GM18909 (cell line): Measurements from ENCODE around the gene CILP.
"Not testable (repeated sequence)": the region's sequence is repeated elsewhere in the genome, so short reads cannot be mapped to it uniquely, and the experiment has no call there.

Experiments used
- ATAC-seq: cut with Tn5 transposase; IDR thresholded peaks from one replicate; pipeline ENCODE4 v1.9.1; 2021; ENCODE audit warnings: mild to moderate bottlenecking; ENCODE audit not compliant: unreplicated experiment, poor library complexity

Gene CILP

DNA sequence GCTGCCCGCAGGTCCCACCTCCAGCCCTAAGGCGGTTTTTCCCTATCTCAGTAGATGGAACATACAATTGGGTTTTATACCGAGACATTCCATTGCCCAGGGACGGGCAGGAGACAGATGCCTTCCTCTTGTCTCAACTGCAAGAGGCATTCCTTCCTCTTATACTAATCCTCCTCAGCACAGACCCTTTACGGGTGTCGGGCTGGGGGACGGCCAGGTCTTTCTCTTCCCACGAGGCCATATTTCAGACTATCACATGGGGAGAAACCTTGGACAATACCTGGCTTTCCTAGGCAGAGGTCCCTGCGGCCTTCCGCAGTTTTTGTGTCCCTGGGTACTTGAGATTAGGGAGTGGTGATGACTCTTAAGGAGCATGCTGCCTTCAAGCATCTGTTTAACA is 15.6 kb upstream of the CILP start:
- not testable (repeated sequence) for ATAC-seq

DNA sequence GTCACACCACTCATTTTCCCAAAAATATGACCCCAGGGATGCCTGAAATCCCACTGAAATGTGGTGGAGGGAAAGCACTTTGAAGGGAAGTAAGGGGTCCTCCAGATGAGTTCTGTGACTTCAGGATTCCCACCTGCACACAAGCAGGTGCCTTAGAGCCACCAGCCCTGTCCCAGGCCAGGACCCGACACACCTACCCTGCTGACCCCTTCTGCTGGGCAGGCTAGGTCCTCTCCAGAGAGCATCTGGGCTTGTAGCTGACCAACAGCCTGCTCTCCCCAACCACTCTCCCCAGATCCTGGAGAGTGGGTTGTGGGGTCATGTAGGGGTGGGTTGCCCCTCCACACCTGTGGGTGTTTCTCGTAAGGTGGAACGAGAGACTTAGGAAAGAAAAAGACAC is 14.9 kb upstream of the CILP start:
- no peak for ATAC-seq

- ATAC-seq = no peak
Measured at GRCh38 chr15:65223996-65224395, 12.7 kb upstream of the CILP start.

- no peak for ATAC-seq
Measured at GRCh38 chr15:65222891-65223290, 11.6 kb upstream of the CILP start.

GRCh38 chr15:65221697-65222096 is 10.4 kb upstream of the CILP start:
- ATAC-seq = no peak

DNA sequence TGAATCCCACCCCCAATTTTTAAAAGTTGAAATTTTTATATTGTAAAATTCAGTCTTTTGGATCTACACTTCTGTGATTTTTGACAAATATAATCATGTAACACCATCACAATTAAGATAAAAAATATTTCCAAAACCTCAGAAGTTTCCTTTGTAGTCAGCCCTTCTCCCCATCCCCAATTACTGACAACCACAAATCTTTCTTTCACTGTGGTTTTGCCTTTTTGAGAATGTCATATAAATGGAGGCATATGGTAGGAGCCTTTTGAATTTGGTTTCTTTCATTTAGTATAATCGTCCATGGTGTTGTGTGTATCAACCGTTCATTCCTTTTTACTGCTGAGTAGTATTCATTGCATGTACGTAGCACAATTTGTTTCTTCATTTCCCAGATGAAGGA is 7.9 kb upstream of the CILP start:
- no peak for ATAC-seq

DNA sequence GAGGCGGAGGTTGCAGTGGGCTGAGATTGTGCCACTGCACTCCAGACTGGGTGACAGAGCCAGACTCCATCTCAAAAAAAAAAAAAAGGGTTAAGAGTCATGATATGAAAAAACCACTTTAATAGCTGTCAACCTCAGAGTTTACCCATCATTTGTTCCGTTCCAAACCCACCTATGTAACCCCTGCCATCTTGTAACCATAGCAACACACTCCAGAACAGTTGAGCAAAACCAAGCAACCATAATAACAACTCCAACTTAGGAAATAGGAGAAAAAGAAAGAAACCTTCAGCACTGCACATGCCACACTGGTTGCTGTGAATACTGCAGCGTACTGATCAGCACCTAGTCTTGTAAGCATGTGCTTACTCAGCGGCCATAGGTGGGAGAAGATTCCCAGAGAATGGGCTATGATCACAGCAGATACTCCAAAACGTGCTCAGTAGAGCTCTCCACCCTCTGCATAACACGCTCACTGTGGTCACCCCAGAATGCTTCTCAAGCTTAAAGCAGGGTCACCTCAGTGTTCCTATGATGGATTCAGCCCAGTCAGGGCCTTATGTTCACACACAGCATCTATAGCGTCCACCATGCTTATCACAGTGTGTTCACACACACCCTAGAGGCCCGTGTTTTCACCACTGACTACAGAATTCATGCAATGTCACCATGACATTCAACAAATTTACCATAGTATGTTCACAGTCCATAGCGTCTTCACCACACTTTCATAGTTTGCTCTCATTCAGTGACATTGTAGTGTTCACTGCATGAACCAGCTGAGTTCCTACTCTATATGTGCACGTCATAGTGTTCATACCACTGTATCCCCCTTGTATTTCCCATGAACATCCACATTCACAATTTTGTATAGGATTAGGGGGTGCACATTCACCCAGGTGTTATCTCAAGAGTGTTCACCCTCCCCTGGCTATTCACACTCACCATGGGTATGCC is 6.5 kb upstream of the CILP start:
- no peak for ATAC-seq

DNA sequence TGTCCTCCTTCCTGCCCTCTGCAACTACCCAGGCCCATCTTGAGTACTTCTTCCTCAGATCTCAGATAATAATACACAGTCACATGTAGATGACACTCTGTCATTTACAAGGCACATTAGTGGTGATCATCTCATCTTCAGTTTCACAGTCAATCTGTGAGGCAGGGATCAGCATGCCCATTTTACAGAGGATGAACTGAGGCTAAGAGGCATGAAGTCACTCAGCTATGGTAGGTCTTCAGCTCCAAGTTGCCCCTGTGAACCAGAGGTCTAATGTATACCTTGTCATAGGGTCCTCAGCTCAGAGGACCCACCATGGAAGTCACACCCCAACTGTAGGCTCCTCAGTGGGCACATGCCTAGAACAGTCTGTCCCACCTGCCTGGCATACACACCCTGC is 4.2 kb upstream of the CILP start:
- ATAC-seq = no peak

- no peak for ATAC-seq
Measured at GRCh38 chr15:65214010-65214409, 2.7 kb upstream of the CILP start.

- no peak for ATAC-seq
Measured at GRCh38 chr15:65213241-65213640, 2.0 kb upstream of the CILP start.

- ATAC-seq = no peak
Measured at GRCh38 chr15:65212097-65212496, 824 bp upstream of the CILP start.

DNA sequence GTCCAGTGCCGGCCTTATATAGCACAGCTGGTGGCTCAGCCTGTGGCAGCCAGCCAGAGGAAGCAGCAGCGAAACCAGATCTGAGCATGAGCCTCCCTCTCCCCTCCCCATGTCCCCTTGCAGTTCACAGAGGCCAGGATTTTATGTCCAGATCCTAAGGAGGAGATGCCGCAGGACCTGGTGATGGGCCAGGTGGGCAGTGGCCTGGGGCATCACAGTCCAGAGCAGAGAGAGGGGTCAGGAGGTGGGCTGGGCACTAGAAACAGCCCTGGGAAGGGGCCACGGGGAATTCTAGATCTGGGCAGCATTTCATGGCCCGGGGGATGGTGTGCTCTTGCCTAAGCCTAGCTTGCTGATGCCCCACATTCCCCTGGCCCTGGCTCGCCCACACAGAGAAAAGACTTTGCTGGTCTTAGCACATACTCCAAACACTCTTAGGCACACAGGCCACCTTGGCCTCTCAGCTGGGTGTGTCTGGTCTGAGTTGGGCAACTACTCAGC is 259 bp upstream of the CILP start:
- no peak for ATAC-seq

DNA sequence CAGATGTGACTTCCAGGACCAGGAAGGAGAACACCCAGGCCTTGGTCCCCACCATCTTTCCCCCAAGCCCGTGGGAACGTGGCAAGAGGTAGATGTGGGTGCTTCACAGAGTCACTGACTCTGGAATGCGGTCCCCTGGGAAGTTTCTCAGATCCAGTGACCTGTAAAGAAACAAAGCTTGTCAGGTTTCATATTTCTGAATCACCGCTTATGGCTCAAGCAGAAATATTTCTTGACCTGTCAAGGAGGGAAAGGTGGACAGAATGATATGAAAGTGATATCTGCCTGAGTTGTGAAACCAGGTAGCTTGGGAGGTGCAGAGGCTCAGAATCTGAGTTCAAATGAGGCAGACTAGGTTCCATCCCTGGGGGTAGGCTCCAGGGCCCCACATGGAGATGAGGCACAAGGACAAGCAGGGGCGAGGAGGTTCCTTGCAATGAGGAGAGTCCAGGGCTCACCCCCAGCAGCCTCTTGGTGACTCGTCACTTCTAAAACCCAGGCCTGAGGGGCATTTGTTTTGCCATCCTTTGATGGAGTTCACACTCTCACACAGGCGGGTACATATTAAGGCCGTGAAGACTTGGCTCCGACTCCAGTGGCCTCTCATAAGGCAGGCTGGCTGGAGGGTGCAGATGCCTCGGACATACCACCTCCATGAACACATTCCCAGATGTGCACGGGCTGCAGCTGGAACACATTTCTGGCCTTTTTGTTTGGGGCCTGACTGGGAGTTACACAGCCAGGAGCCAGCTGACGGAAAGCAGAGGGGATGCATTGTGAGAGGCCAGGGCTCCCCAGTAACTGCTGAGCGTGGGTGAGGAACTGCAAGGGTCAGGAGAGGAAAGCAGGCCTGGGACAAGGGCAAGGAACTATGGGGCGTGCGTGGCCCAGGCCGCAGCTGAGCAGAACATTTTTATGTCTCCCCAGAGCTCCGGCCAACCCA is 1.3 kb downstream of the CILP start:
- ATAC-seq = no peak

- no peak for ATAC-seq
Measured at GRCh38 chr15:65208647-65209046, 2.6 kb downstream of the CILP start.

GRCh38 chr15:65207280-65207840 is 3.9 kb downstream of the CILP start:
- ATAC-seq = no peak

GRCh38 chr15:65206750-65207149 is 4.5 kb downstream of the CILP start:
- ATAC-seq = no peak

- no peak for ATAC-seq
Measured at GRCh38 chr15:65204931-65205660, 6.2 kb downstream of the CILP start.

GRCh38 chr15:65204236-65204930 is 6.9 kb downstream of the CILP start:
- ATAC-seq = no peak

- no peak for ATAC-seq
Measured at GRCh38 chr15:65201918-65202317, 9.4 kb downstream of the CILP start.
